ENCODE measurements around the gene PARP8. TPM values are rescaled to one million over a fixed set of nuclear protein-coding genes. Genes with fewer than 3 reads are reported as not detected.

The PARP8 gene
- total RNA-seq, 1 experiment from 2014 or later: 0.07 TPM

- Histone ChIP-seq H4K20me1 (ENCODE audit: low read length) (no peaks in the 10 kb centered on the region), H3F3A (ENCODE audit: low read length, unreplicated experiment) (no peaks in the 10 kb centered on the region), H3K4me1 (ENCODE audit: insufficient read depth, low read length) (no peaks in the 10 kb centered on the region), H3K36me3 (ENCODE audit: low read depth, low read length) (no peaks in the 10 kb centered on the region), H3K4me2 (ENCODE audit: low read length) (no peak overlapping the region), H3K9me2 (replicated peaks; ENCODE audit: low read length) (no peaks in the 10 kb centered on the region), H3K27me3 (ENCODE audit: low read length) (no peaks in the 10 kb centered on the region), H3K9ac (ENCODE audit: low read length) (no peak overlapping the region), H3K79me2 (ENCODE audit: low read length) (no peaks in the 10 kb centered on the region), H3K9me3 (ENCODE audit: low read length) (no peaks in the 10 kb centered on the region), H3K4me3 (ENCODE audit: low read length) (no peak overlapping the region), H3K27ac (ENCODE audit: low read length) (no peak overlapping the region), H2AFZ (ENCODE audit: low read length) (no peak overlapping the region)
- intact Hi-C loops (cut with micrococcal nuclease): no loop called here
- ATAC-seq: no peak
- CTCF ChIA-PET: no interaction called here
- TF ChIP-seq EZH2phosphoT487 (IDR thresholded peaks at IDR 0.05; ENCODE audit: borderline replicate concordance, low read length) (no peak), CTCF (conservative IDR thresholded peaks at IDR 0.05; ENCODE audit: low read depth, low read length) (no peak), EZH2 (IDR thresholded peaks at IDR 0.05; ENCODE audit: low read length, unreplicated experiment) (no peak)
- no peak for DNase-seq
- POLR2A ChIA-PET (ENCODE audit: unreplicated experiment): no interaction called here
- no TSS peak for BruUV-seq (replicated peaks)
Observed at GRCh38 chr5:50704730-50705129, 38.3 kb downstream of the PARP8 start.

- H3K9me3 ChIP-seq (ENCODE audit: low read length): no peaks in the 10 kb centered on the region
- DNase-seq (no peak), ATAC-seq (no peak)
- intact Hi-C loops (cut with micrococcal nuclease): no loop called here
- no peaks in the 10 kb centered on the region for H4K20me1 ChIP-seq (ENCODE audit: low read length)
- no peaks in the 10 kb centered on the region for H3K36me3 ChIP-seq (ENCODE audit: low read depth, low read length)
- H3K4me2 ChIP-seq (ENCODE audit: low read length): no peak overlapping the region
- H3K27ac ChIP-seq (ENCODE audit: low read length): no peak overlapping the region
- no peak overlapping the region for H2AFZ ChIP-seq (ENCODE audit: low read length)
- no TSS peak for BruUV-seq (replicated peaks)
- ChIA-PET POLR2A (ENCODE audit: unreplicated experiment) (no interaction called here), CTCF (no interaction called here)
- no peaks in the 10 kb centered on the region for H3K4me1 ChIP-seq (ENCODE audit: insufficient read depth, low read length)
- no peaks in the 10 kb centered on the region for H3K79me2 ChIP-seq (ENCODE audit: low read length)
- no peak overlapping the region for H3K4me3 ChIP-seq (ENCODE audit: low read length)
- no peaks in the 10 kb centered on the region for H3F3A ChIP-seq (ENCODE audit: low read length, unreplicated experiment)
- H3K9me2 ChIP-seq (replicated peaks; ENCODE audit: low read length): no peaks in the 10 kb centered on the region
- H3K9ac ChIP-seq (ENCODE audit: low read length): no peak overlapping the region
- no peaks in the 10 kb centered on the region for H3K27me3 ChIP-seq (ENCODE audit: low read length)
- no peak for TF ChIP-seq EZH2 (IDR thresholded peaks at IDR 0.05; ENCODE audit: low read length, unreplicated experiment)
Observed at GRCh38 chr5:50709471-50709870, 43.0 kb downstream of the PARP8 start.

DNA sequence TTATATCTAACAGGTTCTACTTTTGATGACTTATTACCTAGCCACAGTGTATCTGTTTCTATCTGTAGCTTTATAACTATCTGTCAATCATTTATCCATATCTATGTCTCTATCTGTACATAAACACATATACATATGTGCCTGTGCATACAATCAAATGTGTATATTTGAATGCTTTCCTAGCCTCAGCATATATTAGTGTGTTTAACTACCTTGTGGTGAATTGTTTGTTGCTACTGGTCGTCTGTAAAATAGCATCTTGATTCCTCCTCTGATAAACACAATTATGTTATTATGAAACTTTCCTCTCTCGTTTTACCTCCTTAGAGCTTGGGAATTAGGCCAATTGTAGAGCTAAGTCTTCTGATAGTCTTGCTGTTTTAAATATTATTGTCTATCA lies 44.4 kb downstream of the PARP8 start:
- no peak overlapping the region for H3K27ac ChIP-seq (ENCODE audit: low read length)
- ChIA-PET CTCF (no interaction called here), POLR2A (ENCODE audit: unreplicated experiment) (no interaction called here)
- no peaks in the 10 kb centered on the region for H3K27me3 ChIP-seq (ENCODE audit: low read length)
- H3K9me2 ChIP-seq (replicated peaks; ENCODE audit: low read length): no peaks in the 10 kb centered on the region
- no peaks in the 10 kb centered on the region for H3K4me1 ChIP-seq (ENCODE audit: insufficient read depth, low read length)
- no peak overlapping the region for H3K4me3 ChIP-seq (ENCODE audit: low read length)
- DNase-seq: no peak
- H3K9me3 ChIP-seq (ENCODE audit: low read length): no peaks in the 10 kb centered on the region
- no peaks in the 10 kb centered on the region for H4K20me1 ChIP-seq (ENCODE audit: low read length)
- intact Hi-C loops (cut with micrococcal nuclease): no loop called here
- TF ChIP-seq EZH2phosphoT487 (IDR thresholded peaks at IDR 0.05; ENCODE audit: borderline replicate concordance, low read length): no peak
- no peak for TF ChIP-seq CTCF (conservative IDR thresholded peaks at IDR 0.05; ENCODE audit: low read depth, low read length)
- no peak for TF ChIP-seq EZH2 (IDR thresholded peaks at IDR 0.05; ENCODE audit: low read length, unreplicated experiment)
- no peaks in the 10 kb centered on the region for H3F3A ChIP-seq (ENCODE audit: low read length, unreplicated experiment)
- H3K36me3 ChIP-seq (ENCODE audit: low read depth, low read length): no peaks in the 10 kb centered on the region
- BruUV-seq (replicated peaks): no TSS peak
- H3K4me2 ChIP-seq (ENCODE audit: low read length): no peak overlapping the region
- no peak overlapping the region for H2AFZ ChIP-seq (ENCODE audit: low read length)
- no peaks in the 10 kb centered on the region for H3K79me2 ChIP-seq (ENCODE audit: low read length)
- H3K9ac ChIP-seq (ENCODE audit: low read length): no peak overlapping the region
- ATAC-seq: no peak

All from PC-3 (cell line).